ENCODE results near the gene PNMA8A.
"Not testable (repeated sequence)": the region's sequence is repeated elsewhere in the genome, so short reads cannot be mapped to it uniquely, and the experiment has no call there.

PNMA8A gene, protein sequence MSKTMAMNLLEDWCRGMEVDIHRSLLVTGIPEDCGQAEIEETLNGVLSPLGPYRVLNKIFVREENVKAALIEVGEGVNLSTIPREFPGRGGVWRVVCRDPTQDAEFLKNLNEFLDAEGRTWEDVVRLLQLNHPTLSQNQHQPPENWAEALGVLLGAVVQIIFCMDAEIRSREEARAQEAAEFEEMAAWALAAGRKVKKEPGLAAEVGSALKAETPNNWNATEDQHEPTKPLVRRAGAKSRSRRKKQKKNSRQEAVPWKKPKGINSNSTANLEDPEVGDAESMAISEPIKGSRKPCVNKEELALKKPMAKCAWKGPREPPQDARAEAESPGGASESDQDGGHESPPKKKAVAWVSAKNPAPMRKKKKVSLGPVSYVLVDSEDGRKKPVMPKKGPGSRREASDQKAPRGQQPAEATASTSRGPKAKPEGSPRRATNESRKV

DNA sequence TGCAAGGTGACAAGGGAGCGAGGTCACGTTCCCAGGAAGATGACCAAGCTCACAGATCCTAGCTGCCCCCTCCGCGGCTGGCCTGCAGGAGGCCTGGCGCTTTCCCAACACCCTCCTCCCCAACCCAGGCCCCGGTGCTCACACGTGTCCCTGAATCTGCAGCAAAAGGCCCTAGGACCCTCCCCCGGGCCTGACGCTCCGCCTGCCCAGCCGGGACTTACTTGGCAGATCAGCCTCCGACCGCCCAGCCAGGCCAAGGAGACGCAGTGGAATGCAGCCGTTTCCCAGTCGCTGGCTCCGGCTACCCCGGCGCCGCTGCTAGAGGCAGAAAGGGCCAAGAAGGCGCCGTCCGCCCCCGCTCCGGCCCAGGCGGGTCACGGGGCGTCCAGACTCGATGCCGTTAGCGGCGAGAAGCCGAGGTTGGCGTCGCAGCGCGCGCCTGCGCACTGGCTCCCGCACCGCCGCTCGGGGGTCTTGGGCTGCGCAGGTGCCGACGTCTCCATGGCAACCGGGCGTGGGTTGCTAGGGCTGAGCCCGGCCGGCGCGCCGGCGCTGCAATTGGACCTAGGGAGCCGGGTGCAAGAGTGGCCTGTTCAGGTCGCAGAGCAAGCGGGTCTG is at the start of gene PNMA8A:
TSS of gene PNMA8A (minus strand) at position 448 of the 618 bp plus-strand sequence. CDS start 528 bp downstream, outside the sequence.
- DNase-seq: no peak

DNA sequence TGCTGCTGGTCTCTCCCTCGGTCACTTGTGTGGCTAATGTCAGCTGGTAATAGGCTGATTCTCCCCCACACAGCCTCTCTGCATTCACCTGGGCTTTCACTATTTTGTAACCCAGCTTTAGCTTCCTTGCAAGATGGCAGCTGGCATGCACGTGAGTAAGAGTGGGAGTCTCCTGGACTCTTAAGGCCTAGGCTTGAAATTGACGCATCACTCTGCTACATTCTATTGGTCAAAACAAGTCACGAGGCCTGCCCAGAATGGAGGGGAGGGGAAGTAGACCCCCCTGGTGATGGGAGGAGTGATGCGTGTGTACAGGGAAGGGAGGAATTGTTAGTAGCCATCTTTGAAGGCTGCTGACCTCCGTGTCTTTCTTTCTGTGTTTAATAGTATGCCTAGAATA is 49.3 kb upstream of the PNMA8A start:
- DNase-seq: no peak

- no peak for DNase-seq
Observed at GRCh38 chr19:46517471-46517870, 46.1 kb upstream of the PNMA8A start.

GRCh38 chr19:46515879-46516350 is 44.6 kb upstream of the PNMA8A start:
- peak; percentile 57 for DNase-seq

DNA sequence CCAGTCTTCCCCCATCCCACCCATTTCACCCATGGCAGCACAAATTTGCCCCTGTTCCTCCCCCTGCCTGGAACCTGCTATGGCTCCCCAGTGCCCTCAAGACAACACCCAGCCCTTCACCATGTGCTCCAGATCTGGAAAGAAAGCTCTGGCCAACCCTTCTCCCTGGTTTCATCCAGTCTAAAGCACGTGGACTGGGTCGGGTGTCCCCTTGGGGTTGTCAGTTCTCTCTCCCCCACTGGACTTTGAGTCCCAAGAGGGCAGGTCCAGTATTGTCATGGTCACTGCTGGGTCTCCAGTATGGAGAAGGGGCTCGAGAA is 43.9 kb upstream of the PNMA8A start:
- no peak for DNase-seq

GRCh38 chr19:46514589-46515289 is 43.4 kb upstream of the PNMA8A start:
- no peak for DNase-seq

GRCh38 chr19:46513461-46514236 is 42.3 kb upstream of the PNMA8A start:
- DNase-seq: peak; percentile 66

- DNase-seq: no peak
Observed at GRCh38 chr19:46511237-46511636, 39.9 kb upstream of the PNMA8A start.

GRCh38 chr19:46508206-46508605 is 36.8 kb upstream of the PNMA8A start:
- no peak for DNase-seq

- DNase-seq: no peak
Observed at GRCh38 chr19:46503848-46504453, 32.6 kb upstream of the PNMA8A start.

DNA sequence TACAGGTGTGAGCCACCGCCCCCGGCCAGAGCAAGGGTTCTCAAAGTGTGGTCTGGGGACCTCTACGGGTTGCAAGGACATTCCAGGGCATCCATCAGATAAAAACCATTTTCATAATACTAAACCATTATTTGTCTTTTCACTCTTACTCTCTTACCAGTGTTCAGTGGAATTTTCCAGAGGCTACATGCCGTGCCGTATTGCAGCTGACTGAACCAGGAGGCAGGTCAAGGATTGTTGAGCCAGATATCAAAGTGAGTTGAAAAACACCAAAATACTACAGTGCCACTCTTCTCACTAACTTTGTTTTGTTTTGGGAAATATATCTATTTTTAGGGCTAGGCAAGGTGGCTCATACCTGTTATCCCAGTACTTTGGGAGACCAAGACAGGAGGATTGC is 31.5 kb upstream of the PNMA8A start:
- no peak for DNase-seq

DNA sequence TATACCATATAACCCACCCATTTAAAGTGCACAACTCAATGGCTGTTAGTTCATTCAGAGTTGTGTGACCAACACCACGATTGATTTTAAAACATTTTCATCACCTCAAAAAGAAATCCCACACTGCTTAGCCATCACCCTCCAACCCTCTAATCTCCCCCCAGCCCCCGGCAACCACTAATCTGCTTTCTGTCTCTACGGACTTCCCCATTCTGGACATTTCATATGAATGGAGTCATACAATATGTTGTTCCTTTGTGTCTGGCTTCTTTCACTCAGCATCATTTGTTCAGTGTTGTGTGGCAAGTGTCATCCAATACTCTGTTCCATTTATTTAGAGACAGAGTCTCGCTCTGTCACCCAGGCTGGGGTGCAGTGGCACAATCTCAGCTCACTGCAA is 28.3 kb upstream of the PNMA8A start:
- no peak for DNase-seq

DNA sequence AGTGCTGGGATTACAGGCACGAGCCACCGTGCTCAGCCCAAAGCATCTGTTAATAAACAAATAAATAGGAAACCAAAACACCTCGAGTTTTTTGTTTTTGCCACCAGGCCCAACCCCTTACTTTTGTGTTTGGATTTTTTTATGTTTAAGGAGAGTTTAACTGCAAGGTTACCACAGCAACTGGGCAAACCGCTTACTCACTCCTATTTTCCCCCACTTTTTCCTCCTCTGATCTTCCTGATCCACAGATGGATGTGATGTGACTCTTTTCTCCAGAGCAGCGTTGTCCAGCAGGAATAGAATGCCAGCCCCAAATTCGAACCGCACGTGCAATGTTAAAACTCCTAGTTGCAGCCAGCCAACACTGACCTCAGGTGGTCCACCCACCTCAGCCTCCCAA is 26.4 kb upstream of the PNMA8A start:
- no peak for DNase-seq

GRCh38 chr19:46496886-46497285 is 25.5 kb upstream of the PNMA8A start:
- not testable (repeated sequence) for DNase-seq

GRCh38 chr19:46496304-46496703 is 24.9 kb upstream of the PNMA8A start:
- no peak for DNase-seq

GRCh38 chr19:46495786-46496099 is 24.4 kb upstream of the PNMA8A start, which contains the start of gene PNMA8B:
TSS of gene PNMA8B (minus strand) at chr19:46495867. CDS start at chr19:46495465, 402 bp downstream.
- DNase-seq: no peak

DNA sequence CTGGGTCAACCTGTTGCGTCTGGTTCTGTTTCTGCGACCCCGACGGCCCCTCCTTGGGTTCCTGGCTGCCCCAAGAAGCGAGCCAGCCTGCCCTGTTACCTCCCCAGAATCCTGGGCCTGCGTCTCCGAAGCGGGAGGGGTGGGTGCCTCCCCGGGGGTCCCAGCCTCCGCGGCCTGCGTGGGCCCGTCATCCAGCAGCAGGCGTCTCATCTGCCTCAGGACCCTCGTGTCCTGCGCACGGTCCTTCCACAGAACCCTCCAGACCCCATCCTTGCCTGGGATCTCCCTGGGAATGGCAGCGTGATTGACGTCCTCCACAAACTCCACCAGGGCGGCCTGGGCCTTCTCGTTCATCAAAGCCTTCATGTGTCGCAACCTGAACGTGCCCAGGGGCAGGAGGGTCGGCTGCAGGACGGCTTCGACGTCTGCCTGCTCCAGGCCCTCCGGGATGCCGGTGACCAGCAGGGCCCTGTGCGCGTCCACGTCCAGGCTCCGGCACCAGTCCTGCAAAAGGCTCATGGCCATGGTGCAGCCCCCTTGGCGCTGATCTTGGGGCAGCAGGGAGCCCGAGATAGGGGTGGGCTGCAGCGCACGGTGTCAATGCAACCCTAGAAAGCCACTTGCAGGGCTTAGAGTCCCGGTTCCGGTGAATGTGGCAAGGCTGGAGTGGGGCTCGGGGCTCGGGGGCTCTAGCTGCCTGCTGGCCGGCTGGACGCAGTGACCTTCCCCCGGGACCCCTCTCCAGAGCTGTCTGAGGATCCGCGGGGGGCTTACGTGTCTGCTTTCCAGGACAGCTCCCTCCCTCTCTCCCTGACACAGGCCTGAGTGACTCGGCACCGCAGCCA is 23.8 kb upstream of the PNMA8A start:
- no peak for DNase-seq

GRCh38 chr19:46494146-46494940 is 23.0 kb upstream of the PNMA8A start:
- DNase-seq: no peak

GRCh38 chr19:46493236-46494145 is 22.1 kb upstream of the PNMA8A start:
- no peak for DNase-seq

- no peak for DNase-seq
Observed at GRCh38 chr19:46492841-46493235, 21.5 kb upstream of the PNMA8A start.
